Activated naive CD8-positive, alpha-beta T cell treated with anti-CD3 and anti-CD28 coated beads, Interleukin-2, amount 50 U/mL, for 16 hours (primary cell): ENCODE data around the gene PAPOLA.

Experiments used
- DNase-seq: peaks from one replicate; pipeline ENCODE4 v3.0.0-alpha.2; 2020; ENCODE audit warnings: low read depth, low spot score

The PAPOLA gene

GRCh38 chr14:96586056-96586455 is 83.9 kb downstream of the PAPOLA start:
- no peak for DNase-seq

- no peak for DNase-seq
Measured at GRCh38 chr14:96586921-96587822, 85.0 kb downstream of the PAPOLA start.

DNA sequence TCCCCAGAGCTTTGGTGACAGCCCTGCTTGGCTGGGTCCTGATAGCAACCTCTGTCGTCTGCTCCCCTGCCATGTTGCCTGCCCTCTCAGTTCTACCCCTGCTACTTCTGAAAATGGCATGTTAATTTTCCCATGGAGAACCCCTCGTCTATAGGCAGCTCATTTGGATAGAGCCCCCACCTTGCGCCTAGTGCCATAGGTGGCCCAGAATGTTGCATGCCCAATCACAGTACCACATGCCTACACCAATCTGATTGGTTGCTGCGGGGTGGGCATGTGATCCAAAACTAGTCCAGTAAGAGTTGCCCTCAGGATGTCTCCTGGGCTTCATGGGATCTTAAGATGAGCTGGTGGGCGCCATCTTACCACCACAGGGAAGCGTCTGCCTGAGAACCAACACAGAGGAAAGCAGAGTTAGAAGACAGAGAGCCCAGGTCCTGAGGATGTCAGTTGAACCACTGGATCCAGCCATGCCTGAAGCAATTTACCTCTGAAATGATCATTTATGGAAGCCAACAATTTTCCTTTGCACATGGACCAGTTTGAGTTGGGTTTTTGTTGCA is 85.7 kb downstream of the PAPOLA start:
- no peak for DNase-seq

DNA sequence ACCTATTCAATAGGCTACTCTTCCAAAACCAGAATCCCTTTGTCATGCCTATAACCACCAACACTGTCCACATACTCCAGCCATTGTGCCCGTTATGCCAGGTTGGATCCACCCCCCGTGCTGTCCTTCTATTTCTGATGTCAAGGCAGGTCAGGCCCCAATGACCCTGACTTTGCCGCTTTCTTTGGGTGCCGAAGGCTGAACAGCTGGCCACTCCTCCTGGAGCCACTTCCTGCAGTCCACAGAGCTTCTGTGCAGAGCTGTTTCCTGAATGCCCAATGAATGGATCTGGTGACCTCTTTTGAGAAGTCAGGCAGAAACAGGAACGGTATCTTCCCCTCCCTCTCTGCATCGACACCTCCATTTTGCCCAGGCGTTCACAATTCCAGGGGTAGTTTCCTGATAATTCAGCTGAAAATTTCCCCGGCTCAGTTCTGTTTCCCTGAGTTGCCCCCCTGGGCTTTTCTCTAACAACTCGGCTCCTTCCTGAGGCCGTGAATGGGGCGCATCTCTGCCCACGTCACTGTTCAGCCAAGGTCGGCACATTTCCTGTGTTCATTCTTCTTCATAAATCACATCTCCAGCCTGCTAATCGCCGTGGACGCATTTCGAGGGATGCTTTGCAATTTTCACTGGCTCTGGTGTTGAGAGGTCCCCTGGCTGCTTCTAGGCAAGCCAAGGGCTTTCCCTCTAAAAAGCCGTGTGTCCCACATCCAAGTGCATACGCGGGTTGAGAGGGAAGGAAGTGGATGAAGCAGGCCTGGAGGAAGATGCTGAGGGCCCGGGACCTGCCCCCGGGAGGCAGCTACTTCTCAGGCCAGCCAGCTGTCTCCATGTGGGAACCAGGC is 86.5 kb downstream of the PAPOLA start:
- DNase-seq = no peak

DNA sequence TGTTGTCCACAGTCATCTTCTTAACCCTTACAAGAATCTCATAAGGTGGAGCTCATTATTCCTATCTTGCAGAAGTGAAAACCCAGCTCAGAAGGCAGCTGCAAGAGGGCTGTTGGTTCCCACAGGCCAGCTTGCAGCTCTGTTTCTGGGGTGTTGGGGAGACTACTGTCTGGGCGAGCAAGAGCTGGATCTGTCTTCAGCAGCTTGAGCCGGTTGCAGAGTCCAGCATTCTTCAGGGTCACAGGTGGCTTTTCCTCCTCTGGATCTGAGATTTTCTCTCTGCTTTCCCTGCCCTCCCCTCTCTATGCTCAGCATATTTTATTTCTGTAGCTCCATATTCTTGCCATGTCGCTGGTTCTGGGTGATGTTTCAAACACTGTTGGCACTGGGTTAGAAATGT is 87.4 kb downstream of the PAPOLA start:
- no peak for DNase-seq

GRCh38 chr14:96590190-96590864 is 88.1 kb downstream of the PAPOLA start:
- DNase-seq = no peak

- peak; percentile 32 for DNase-seq
Measured at GRCh38 chr14:96592591-96593386, 90.6 kb downstream of the PAPOLA start.

DNA sequence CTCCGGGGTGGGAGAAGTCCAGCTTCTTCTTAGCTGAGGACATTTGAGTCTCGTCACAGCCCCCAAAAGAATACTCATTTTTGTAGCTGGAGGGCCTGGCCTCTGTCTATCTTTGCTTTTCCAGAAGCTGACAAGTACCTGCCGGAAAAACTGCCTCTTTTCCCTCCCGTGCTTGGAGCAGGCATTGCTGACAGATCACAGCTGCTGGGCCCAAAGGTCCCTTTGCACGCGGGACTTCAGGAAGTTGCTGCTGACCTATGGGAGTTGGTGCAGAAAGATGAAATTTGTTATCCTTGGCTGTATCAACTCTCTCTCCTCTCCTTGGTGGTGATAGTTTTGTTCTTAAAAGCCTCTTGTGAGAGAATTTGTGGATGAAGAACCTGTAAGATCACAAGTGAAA is 92.8 kb downstream of the PAPOLA start:
- no peak for DNase-seq

DNA sequence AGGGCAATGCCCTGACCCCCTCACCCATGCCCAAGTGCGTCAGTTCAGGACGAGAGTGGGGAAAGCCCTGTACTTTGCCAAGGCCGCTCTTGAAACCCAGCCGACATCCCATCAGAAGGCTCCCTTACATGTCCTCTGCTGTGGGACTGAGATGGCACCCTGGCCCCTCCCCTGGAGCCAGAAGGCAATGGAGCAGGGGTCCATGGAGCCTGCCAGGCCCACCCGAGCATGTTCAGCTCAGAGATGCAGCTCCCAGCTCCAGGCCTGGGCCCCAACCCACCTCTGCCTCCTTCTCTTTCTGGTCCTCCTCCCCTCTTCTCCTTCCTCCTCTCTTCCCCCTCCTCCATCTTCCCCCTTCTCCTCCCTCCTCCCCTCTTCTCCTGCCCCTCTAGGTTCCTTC is 95.5 kb downstream of the PAPOLA start:
- DNase-seq = no peak

DNA sequence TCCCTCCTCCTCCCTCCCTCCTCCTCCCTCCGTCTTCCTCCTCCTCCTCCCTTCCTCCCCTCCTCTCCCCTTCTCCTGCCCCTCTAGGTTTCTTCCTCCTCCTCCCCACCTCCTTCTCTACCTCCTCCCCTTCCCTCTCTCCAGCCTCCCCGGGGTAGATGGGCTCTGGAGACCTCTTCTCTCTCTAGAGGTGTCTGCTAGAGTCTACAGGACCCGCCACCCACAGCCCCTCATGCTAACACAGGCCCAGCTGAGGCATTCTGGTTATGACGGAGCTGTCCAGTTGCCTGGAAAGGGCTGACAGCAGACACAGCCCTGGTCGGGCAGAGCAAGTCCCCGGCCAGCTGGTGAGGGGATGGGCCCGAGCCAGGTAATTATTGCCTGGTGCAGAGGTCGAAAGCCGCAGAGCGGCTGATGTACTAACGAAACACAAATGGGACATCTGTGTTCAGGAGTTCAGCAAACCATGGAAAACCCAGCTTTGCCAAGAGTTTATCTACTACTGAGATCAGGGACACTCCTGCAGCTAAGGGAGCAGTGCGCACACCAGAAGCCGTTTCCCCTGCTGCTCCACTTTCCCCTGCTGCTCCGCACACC is 96.2 kb downstream of the PAPOLA start:
- DNase-seq = no peak

- DNase-seq = no peak
Measured at GRCh38 chr14:96599076-96599475, 96.9 kb downstream of the PAPOLA start.

DNA sequence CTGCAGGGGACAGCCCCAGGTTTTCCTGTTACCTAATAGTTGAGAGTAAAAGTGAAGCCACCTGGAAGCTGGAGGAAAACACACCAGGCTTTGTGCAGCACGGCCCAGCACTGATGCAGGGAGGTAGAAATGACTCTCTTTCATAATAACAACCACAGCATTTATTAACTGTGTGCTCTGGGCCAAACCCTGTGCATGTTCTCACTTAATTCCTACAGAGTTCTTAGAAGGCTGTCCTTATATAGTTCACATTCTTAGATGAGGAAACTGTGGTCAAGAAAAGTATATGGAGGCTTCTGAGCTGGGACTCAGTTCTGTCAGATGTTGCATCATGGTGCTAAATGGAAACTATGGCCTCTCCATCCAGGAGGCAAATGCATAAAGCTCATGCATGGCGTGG is 100.0 kb downstream of the PAPOLA start:
- DNase-seq = no peak

GRCh38 chr14:96603350-96604255 is 101.4 kb downstream of the PAPOLA start:
- no peak for DNase-seq

DNA sequence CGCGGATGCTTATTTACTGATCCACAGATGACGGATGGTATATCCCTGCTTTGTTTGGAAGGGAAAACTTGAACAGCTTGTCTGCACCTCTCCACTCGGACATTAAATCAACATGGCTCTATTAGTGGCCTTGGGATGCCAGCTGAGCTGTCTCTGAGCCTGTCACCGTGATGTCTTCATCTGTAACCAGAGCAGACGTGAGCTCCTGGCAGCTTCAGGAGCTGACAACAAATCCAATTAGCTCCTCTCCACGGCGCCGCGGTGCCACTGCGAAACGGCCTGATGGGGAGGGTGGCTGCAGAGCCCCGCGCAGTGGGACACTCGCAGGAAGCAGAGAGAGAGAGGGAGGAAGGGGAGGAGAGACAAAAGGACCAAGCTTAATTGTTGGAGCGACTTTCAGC is 112.3 kb downstream of the PAPOLA start:
- no peak for DNase-seq

GRCh38 chr14:96616161-96616721 is 114.1 kb downstream of the PAPOLA start:
- DNase-seq = no peak
